GM18519 (cell line): ENCODE results near the gene ATP9A.
"Not testable (repeated sequence)": the region's sequence is repeated elsewhere in the genome, so short reads cannot be mapped to it uniquely, and the experiment has no call there.

ENCODE experiments used
- ATAC-seq: cut with Tn5 transposase; IDR thresholded peaks from one replicate; pipeline ENCODE4 v1.9.1; 2021; ENCODE audit warnings: mild to moderate bottlenecking, moderate library complexity; ENCODE audit not compliant: unreplicated experiment, low FRiP score

The ATP9A gene

GRCh38 chr20:51732096-51732791 lies 35.9 kb downstream of the ATP9A start:
- no peak for ATAC-seq

- no peak for ATAC-seq
Measured at GRCh38 chr20:51731731-51732095, 36.5 kb downstream of the ATP9A start.

- no peak for ATAC-seq
Measured at GRCh38 chr20:51729771-51730170, 38.4 kb downstream of the ATP9A start.

- ATAC-seq, result no peak
Measured at GRCh38 chr20:51728737-51729136, 39.5 kb downstream of the ATP9A start.

GRCh38 chr20:51727872-51728271 lies 40.3 kb downstream of the ATP9A start:
- no peak for ATAC-seq

GRCh38 chr20:51725584-51726176 lies 42.5 kb downstream of the ATP9A start:
- ATAC-seq, result no peak

- ATAC-seq, result not testable (repeated sequence)
Measured at GRCh38 chr20:51723026-51723425, 45.2 kb downstream of the ATP9A start.

GRCh38 chr20:51722246-51722645 lies 45.9 kb downstream of the ATP9A start:
- ATAC-seq, result not testable (repeated sequence)

GRCh38 chr20:51720854-51721253 lies 47.3 kb downstream of the ATP9A start:
- ATAC-seq, result no peak

- ATAC-seq, result no peak
Measured at GRCh38 chr20:51720384-51720783, 47.8 kb downstream of the ATP9A start.

GRCh38 chr20:51715856-51716185 lies 52.4 kb downstream of the ATP9A start:
- no peak for ATAC-seq

GRCh38 chr20:51715163-51715855 lies 52.9 kb downstream of the ATP9A start:
- ATAC-seq, result no peak

GRCh38 chr20:51713213-51713598 lies 55.0 kb downstream of the ATP9A start:
- no peak for ATAC-seq

GRCh38 chr20:51712501-51713212 lies 55.5 kb downstream of the ATP9A start:
- ATAC-seq, result no peak

- ATAC-seq, result no peak
Measured at GRCh38 chr20:51711426-51711825, 56.8 kb downstream of the ATP9A start.

- no peak for ATAC-seq
Measured at GRCh38 chr20:51710361-51710894, 57.8 kb downstream of the ATP9A start.

- ATAC-seq, result no peak
Measured at GRCh38 chr20:51705400-51705799, 62.8 kb downstream of the ATP9A start.

GRCh38 chr20:51703400-51704287 lies 64.5 kb downstream of the ATP9A start:
- no peak for ATAC-seq

- ATAC-seq, result no peak
Measured at GRCh38 chr20:51702556-51702955, 65.6 kb downstream of the ATP9A start.

- ATAC-seq, result no peak
Measured at GRCh38 chr20:51700809-51701285, 67.3 kb downstream of the ATP9A start.
